ENCODE measurements around the gene POPDC3.

- TF ChIP-seq, protein P1, sequence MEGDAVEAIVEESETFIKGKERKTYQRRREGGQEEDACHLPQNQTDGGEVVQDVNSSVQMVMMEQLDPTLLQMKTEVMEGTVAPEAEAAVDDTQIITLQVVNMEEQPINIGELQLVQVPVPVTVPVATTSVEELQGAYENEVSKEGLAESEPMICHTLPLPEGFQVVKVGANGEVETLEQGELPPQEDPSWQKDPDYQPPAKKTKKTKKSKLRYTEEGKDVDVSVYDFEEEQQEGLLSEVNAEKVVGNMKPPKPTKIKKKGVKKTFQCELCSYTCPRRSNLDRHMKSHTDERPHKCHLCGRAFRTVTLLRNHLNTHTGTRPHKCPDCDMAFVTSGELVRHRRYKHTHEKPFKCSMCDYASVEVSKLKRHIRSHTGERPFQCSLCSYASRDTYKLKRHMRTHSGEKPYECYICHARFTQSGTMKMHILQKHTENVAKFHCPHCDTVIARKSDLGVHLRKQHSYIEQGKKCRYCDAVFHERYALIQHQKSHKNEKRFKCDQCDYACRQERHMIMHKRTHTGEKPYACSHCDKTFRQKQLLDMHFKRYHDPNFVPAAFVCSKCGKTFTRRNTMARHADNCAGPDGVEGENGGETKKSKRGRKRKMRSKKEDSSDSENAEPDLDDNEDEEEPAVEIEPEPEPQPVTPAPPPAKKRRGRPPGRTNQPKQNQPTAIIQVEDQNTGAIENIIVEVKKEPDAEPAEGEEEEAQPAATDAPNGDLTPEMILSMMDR (conservative IDR thresholded peaks at IDR 0.05 in 1 of 2, IDR thresholded peaks at IDR 0.05 in 1 of 2; ENCODE audit: extremely low read depth in 1 of 2, insufficient read depth in 1 of 2, low read depth in 1 of 2, low read length in 2 of 2): no peak
- TF ChIP-seq EZH2 (IDR thresholded peaks at IDR 0.05; ENCODE audit: borderline replicate concordance, low read length): no peak
These were observed 43.8 kb downstream of the POPDC3 start for GRCh38 chr6:105135907-105136430.

Measured in mammary epithelial cell (primary cell).